Measurements from ENCODE around the gene GFOD1.

GFOD1 gene

DNA sequence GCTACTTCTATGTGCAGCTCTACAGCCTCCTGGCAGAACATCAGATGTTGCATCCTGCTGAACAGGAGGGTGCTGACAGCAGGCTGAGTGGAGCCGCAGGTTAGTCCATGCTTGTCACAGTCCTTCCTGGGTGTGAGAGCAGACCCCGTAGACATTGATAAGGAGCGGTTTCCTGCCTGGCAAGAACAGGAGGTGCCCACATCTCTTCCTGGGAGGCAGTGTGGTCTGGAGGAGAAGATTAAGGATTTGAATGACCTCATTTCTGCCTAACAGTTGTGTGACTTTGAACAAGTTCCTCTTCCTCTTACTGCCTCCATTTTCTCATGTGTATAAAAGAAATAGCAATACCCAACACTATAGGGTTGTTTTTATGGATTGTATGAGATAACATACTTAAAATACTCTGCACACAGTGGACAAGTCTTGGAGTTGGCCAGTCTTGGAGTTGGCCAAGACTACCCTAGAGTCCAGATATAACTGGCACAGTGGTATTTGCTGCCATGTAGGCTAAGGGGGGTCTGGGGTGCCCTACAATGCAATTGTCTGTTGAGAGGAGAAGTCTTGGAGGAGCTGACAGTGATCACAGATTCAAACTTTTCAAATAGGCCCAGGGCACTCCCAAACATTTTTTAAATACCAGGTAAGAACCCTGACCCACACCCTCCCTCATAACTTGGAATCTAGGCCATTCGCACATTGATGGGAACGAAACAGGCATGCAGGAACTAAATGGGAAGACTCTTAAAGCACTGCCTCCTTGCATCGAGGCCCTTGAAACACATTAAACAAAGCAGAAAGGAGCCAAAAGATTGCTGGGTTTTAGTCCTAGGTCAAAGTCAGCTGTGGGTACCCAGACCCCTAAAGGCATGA is 126.5 kb downstream of the GFOD1 start:
- no peaks in the 10 kb centered on the region for H3K27me3 ChIP-seq (ENCODE audit: insufficient read depth, low read length, poor library complexity)
- no peak overlapping the region for H2BK120ac ChIP-seq (ENCODE audit: low read depth, low read length)
- no peak overlapping the region for H3K56ac ChIP-seq (ENCODE audit: low read length)
- DNase-seq, result peak; percentile 54
- H3K4me3 ChIP-seq (ENCODE audit: low read length), result no peak overlapping the region
- H4K8ac ChIP-seq (ENCODE audit: low read depth, low read length), result no peak overlapping the region
- WGBS (ENCODE audit: extremely low coverage, insufficient coverage, low lambda C conversion rate), result no CpG with 5 or more reads among the region's 6 CpGs
- no peak overlapping the region for H3K23ac ChIP-seq (ENCODE audit: low read length)
- no peak overlapping the region for H3K4ac ChIP-seq (ENCODE audit: low read depth, low read length)
- H3K36me3 ChIP-seq (ENCODE audit: control insufficient read depth, insufficient read depth, low read length), result no peaks in the 10 kb centered on the region
- no peak overlapping the region for H2AK5ac ChIP-seq (ENCODE audit: low read length)
- peaks cover 4% of the 10 kb centered on the region for H3K4me1 ChIP-seq (ENCODE audit: control insufficient read depth, low read depth, low read length)
- H3K18ac ChIP-seq (ENCODE audit: low read length), result no peak overlapping the region
- H3K9ac ChIP-seq (ENCODE audit: low read length), result no peak overlapping the region
- no peak overlapping the region for H3K27ac ChIP-seq (ENCODE audit: low read depth, low read length)
- no peak overlapping the region for H4K5ac ChIP-seq (ENCODE audit: low read length)
- no peak overlapping the region for H3K4me2 ChIP-seq (ENCODE audit: low read length)
- no peaks in the 10 kb centered on the region for H3K79me1 ChIP-seq (ENCODE audit: low read length)
- no peak overlapping the region for H2BK15ac ChIP-seq (replicated peaks; ENCODE audit: low read depth)
- no peak overlapping the region for H2BK5ac ChIP-seq (ENCODE audit: low read length)
- H3K79me2 ChIP-seq (ENCODE audit: control insufficient read depth, insufficient read depth, low read length), result no peaks in the 10 kb centered on the region

DNA sequence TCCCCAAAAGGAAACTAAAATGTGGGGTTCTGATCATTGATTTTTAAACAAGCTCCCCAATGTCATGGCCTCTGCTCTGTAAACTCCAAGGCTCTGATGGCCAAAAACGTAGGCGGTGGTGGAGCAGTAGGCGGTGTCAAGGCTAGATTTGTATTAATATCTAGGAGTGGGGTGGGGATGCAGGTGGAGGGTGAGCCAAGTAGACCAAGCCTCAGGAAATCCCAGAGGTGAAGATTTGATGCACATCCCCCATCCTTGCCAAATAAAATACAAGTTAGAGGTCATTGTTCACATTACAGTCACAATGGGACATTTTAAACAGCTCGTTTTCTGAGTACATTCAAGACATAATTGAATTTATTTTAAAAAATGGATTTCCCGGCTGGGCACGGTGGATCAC is 128.1 kb downstream of the GFOD1 start:
- Histone ChIP-seq H3K4me2 (ENCODE audit: low read length) (no peak overlapping the region), H3K79me2 (ENCODE audit: control insufficient read depth, insufficient read depth, low read length) (no peaks in the 10 kb centered on the region), H3K27ac (ENCODE audit: low read depth, low read length) (no peak overlapping the region), H3K79me1 (ENCODE audit: low read length) (no peaks in the 10 kb centered on the region), H3K4me1 (ENCODE audit: control insufficient read depth, low read depth, low read length) (peaks cover 4% of the 10 kb centered on the region), H2BK15ac (replicated peaks; ENCODE audit: low read depth) (no peak overlapping the region), H3K56ac (ENCODE audit: low read length) (no peak overlapping the region), H3K4me3 (ENCODE audit: low read length) (no peak overlapping the region), H3K23ac (ENCODE audit: low read length) (no peak overlapping the region), H2AK5ac (ENCODE audit: low read length) (no peak overlapping the region), H2BK120ac (ENCODE audit: low read depth, low read length) (no peak overlapping the region), H3K36me3 (ENCODE audit: control insufficient read depth, insufficient read depth, low read length) (no peaks in the 10 kb centered on the region), H4K8ac (ENCODE audit: low read depth, low read length) (no peak overlapping the region), H3K27me3 (ENCODE audit: insufficient read depth, low read length, poor library complexity) (no peaks in the 10 kb centered on the region), H3K18ac (ENCODE audit: low read length) (no peak overlapping the region), H3K9ac (ENCODE audit: low read length) (no peak overlapping the region), H4K5ac (ENCODE audit: low read length) (no peak overlapping the region), H2BK5ac (ENCODE audit: low read length) (no peak overlapping the region), H3K4ac (ENCODE audit: low read depth, low read length) (no peak overlapping the region)
- no peak for DNase-seq
- WGBS (ENCODE audit: extremely low coverage, insufficient coverage, low lambda C conversion rate), result no CpG with 5 or more reads among the region's 6 CpGs

DNA sequence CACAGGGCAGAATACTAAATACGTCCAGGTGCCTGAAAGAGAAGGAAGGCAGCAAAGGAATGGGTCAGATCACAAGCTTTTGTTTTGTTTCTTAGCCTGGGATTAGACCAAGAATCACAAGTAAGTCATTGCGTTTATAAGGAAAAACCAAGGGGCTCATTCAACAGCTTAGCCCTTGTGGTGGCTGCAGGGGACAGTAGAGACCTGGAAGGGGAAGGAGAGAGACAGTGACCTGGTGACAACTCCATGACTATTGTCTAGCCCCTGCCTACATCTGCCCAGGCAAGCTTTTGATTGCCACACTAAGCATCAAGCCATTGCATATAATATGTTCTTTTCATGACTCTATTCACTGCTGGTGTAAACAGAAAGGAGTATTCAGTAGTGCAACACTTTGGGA is 128.9 kb downstream of the GFOD1 start:
- H4K5ac ChIP-seq (ENCODE audit: low read length), result no peak overlapping the region
- H4K8ac ChIP-seq (ENCODE audit: low read depth, low read length), result no peak overlapping the region
- H3K27me3 ChIP-seq (ENCODE audit: insufficient read depth, low read length, poor library complexity), result no peaks in the 10 kb centered on the region
- H3K4me3 ChIP-seq (ENCODE audit: low read length), result no peak overlapping the region
- H3K27ac ChIP-seq (ENCODE audit: low read depth, low read length), result no peak overlapping the region
- no peak overlapping the region for H2AK5ac ChIP-seq (ENCODE audit: low read length)
- no peak overlapping the region for H3K4ac ChIP-seq (ENCODE audit: low read depth, low read length)
- H2BK5ac ChIP-seq (ENCODE audit: low read length), result no peak overlapping the region
- no peak for DNase-seq
- H3K9ac ChIP-seq (ENCODE audit: low read length), result no peak overlapping the region
- H3K79me1 ChIP-seq (ENCODE audit: low read length), result no peaks in the 10 kb centered on the region
- H3K79me2 ChIP-seq (ENCODE audit: control insufficient read depth, insufficient read depth, low read length), result no peaks in the 10 kb centered on the region
- no peak overlapping the region for H2BK120ac ChIP-seq (ENCODE audit: low read depth, low read length)
- H3K4me2 ChIP-seq (ENCODE audit: low read length), result no peak overlapping the region
- H3K56ac ChIP-seq (ENCODE audit: low read length), result peak overlapping the region; percentile 11
- peaks cover 4% of the 10 kb centered on the region for H3K4me1 ChIP-seq (ENCODE audit: control insufficient read depth, low read depth, low read length)
- no CpG with 5 or more reads among the region's 2 CpGs for WGBS (ENCODE audit: extremely low coverage, insufficient coverage, low lambda C conversion rate)
- no peak overlapping the region for H2BK15ac ChIP-seq (replicated peaks; ENCODE audit: low read depth)
- H3K18ac ChIP-seq (ENCODE audit: low read length), result no peak overlapping the region
- H3K23ac ChIP-seq (ENCODE audit: low read length), result no peak overlapping the region
- no peaks in the 10 kb centered on the region for H3K36me3 ChIP-seq (ENCODE audit: control insufficient read depth, insufficient read depth, low read length)

DNA sequence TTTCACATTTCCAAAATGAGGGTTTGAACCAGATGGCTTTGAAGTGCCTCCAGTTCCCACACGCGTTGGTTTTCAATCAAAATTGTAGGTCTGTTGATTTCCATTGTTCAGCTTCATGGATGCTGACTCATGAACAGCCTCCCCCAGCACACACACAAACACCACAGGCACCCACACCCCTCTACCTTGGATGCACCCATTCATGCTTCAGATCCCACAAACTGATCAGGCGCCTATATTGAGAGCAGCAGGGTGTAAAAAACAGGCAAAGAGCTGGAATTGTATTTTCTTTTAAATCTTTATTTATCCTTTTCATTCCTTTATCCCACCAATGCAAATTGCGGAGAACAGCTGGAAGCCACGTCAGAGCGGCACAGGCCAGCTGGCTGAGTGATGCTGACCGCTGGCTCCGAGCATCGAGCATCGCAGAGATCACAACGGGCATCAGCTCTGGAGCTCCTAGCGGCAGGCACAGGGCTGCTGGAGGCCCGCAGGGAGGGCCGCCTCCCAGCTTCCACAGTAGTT is 129.8 kb downstream of the GFOD1 start:
- H2BK15ac ChIP-seq (replicated peaks; ENCODE audit: low read depth), result no peak overlapping the region
- no peak overlapping the region for H3K23ac ChIP-seq (ENCODE audit: low read length)
- no peak overlapping the region for H3K4me2 ChIP-seq (ENCODE audit: low read length)
- no peak overlapping the region for H4K8ac ChIP-seq (ENCODE audit: low read depth, low read length)
- no peak overlapping the region for H3K4ac ChIP-seq (ENCODE audit: low read depth, low read length)
- no peaks in the 10 kb centered on the region for H3K79me1 ChIP-seq (ENCODE audit: low read length)
- H2BK5ac ChIP-seq (ENCODE audit: low read length), result no peak overlapping the region
- no peak overlapping the region for H2AK5ac ChIP-seq (ENCODE audit: low read length)
- H3K27me3 ChIP-seq (ENCODE audit: insufficient read depth, low read length, poor library complexity), result no peaks in the 10 kb centered on the region
- no peak overlapping the region for H3K27ac ChIP-seq (ENCODE audit: low read depth, low read length)
- no peaks in the 10 kb centered on the region for H3K36me3 ChIP-seq (ENCODE audit: control insufficient read depth, insufficient read depth, low read length)
- no peaks in the 10 kb centered on the region for H3K79me2 ChIP-seq (ENCODE audit: control insufficient read depth, insufficient read depth, low read length)
- no peak overlapping the region for H3K4me3 ChIP-seq (ENCODE audit: low read length)
- H4K5ac ChIP-seq (ENCODE audit: low read length), result no peak overlapping the region
- H2BK120ac ChIP-seq (ENCODE audit: low read depth, low read length), result no peak overlapping the region
- peaks cover 4% of the 10 kb centered on the region for H3K4me1 ChIP-seq (ENCODE audit: control insufficient read depth, low read depth, low read length)
- no peak overlapping the region for H3K56ac ChIP-seq (ENCODE audit: low read length)
- no peak overlapping the region for H3K18ac ChIP-seq (ENCODE audit: low read length)
- DNase-seq, result no peak
- H3K9ac ChIP-seq (ENCODE audit: low read length), result no peak overlapping the region
- no CpG with 5 or more reads among the region's 14 CpGs for WGBS (ENCODE audit: extremely low coverage, insufficient coverage, low lambda C conversion rate)

DNA sequence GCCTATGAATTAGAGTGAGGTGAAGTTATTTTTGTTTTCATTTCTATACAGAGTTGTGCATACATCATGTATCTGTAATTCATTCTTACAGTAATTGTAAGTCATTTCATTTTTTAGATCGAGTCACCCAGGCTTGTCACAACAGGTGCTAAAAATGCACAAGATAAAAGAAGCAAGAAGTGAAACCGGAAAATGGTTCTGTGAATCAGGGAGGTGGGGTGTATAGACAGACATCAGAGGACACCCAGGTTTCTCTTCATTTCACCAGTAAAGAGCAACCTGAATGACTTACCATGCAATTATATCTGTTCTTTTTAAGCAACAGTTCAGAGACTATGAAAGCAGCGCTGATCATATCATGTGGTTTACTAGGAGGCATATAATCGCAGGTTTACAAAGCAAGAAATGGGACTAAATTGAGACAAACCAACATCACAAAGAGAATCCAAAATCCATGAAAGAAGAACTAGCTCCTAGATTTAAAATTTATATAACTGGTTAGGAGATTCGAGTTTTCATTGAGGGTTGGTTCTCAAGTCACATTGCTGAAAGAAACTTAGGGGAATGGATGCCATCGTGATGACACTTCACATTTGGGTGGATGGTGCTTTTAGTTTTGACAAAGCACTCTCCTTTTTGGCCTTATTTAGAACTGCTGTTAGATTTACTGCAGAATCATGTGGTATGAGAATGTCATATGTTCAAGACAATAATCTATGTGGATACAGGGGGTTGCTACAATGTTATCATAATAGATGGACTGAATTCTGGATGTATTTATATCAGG is 131.2 kb downstream of the GFOD1 start:
- Histone ChIP-seq H3K9ac (ENCODE audit: low read length) (no peak overlapping the region), H3K79me2 (ENCODE audit: control insufficient read depth, insufficient read depth, low read length) (no peaks in the 10 kb centered on the region), H3K4me3 (ENCODE audit: low read length) (no peak overlapping the region), H3K4ac (ENCODE audit: low read depth, low read length) (no peak overlapping the region), H3K23ac (ENCODE audit: low read length) (no peak overlapping the region), H4K8ac (ENCODE audit: low read depth, low read length) (no peak overlapping the region), H4K5ac (ENCODE audit: low read length) (no peak overlapping the region), H3K36me3 (ENCODE audit: control insufficient read depth, insufficient read depth, low read length) (no peaks in the 10 kb centered on the region), H2BK5ac (ENCODE audit: low read length) (no peak overlapping the region), H3K4me2 (ENCODE audit: low read length) (no peak overlapping the region), H3K27ac (ENCODE audit: low read depth, low read length) (no peak overlapping the region), H3K56ac (ENCODE audit: low read length) (no peak overlapping the region), H2BK120ac (ENCODE audit: low read depth, low read length) (no peak overlapping the region), H2BK15ac (replicated peaks; ENCODE audit: low read depth) (no peak overlapping the region), H2AK5ac (ENCODE audit: low read length) (no peak overlapping the region), H3K4me1 (ENCODE audit: control insufficient read depth, low read depth, low read length) (peaks cover 4% of the 10 kb centered on the region), H3K27me3 (ENCODE audit: insufficient read depth, low read length, poor library complexity) (no peaks in the 10 kb centered on the region), H3K79me1 (ENCODE audit: low read length) (no peaks in the 10 kb centered on the region), H3K18ac (ENCODE audit: low read length) (no peak overlapping the region)
- no peak for DNase-seq
- WGBS (ENCODE audit: extremely low coverage, insufficient coverage, low lambda C conversion rate), result no CpG with 5 or more reads among the region's 6 CpGs

Measured in mesendoderm (in vitro differentiated cells).